ENCODE results near the gene CATSPER3. TPM values are rescaled to one million over a fixed set of nuclear protein-coding genes. Genes with fewer than 3 reads are reported as not detected.

CATSPER3 gene
- polyA plus RNA-seq, 2 of the 4 experiments (the other 2 are of a cell fraction): 0.41 to 0.74 TPM

DNA sequence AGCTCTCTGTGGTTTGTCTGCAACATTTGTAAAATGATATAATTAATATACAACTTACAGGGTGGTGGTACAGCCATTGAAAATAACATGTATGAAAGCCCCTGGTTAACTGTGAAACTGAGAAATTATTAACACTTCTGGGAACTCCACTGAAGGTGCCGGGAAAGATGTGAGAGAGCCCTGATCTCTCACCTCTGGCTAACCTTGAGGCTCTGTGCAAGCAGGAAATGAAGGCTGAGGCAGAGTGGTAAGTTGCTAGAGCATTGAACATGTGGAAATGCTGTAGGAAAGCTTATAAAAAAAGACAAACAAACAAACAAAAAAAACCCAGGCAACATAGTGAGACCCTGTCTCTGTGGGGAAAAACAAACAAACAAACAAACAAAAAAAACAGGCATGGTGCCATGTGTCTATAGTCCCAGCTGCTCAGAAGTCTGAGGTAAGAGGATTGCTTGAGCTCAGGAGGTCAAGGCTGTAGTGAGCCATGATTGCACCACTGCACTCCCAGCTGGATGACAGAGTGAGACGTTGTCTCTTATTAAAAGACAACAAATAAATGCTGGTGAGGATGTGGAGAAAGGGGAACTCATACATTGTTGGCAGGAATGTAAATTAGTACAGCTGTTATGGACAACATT, 7.5 kb downstream of the CATSPER3 start:
- CTCF ChIA-PET: no interaction called here
- H3K4me2 ChIP-seq: no peak overlapping the region

GRCh38 chr5:134975843-134976242, 8.1 kb downstream of the CATSPER3 start:
- TF ChIP-seq BHLHE40 (IDR thresholded peaks at IDR 0.05; ENCODE audit: low read depth, low read length) (no peak), HMGXB4 (CRISPR knock-in tag; IDR thresholded peaks at IDR 0.05; ENCODE audit: borderline replicate concordance) (no peak), MAZ (IDR thresholded peaks at IDR 0.05; ENCODE audit: borderline replicate concordance, low read depth, low read length) (no peak), HOXB13 (CRISPR knock-in tag; IDR thresholded peaks at IDR 0.05; ENCODE audit: low read depth) (no peak), CHD2 (IDR thresholded peaks at IDR 0.05; ENCODE audit: low read length, partially characterized antibody) (no peak), ZC3H11A (IDR thresholded peaks at IDR 0.05) (no peak), HDAC2 (IDR thresholded peaks at IDR 0.05) (no peak), EP300 (IDR thresholded peaks at IDR 0.05) (no peak), EHF (CRISPR knock-in tag; IDR thresholded peaks at IDR 0.05) (no peak), HES2 (IDR thresholded peaks at IDR 0.05) (no peak), JUNB (IDR thresholded peaks at IDR 0.05) (no peak), ZFP36 (IDR thresholded peaks at IDR 0.05; ENCODE audit: borderline replicate concordance, partially characterized antibody) (no peak), HEYL (CRISPR knock-in tag; IDR thresholded peaks at IDR 0.05) (no peak), FOXS1 (CRISPR knock-in tag; IDR thresholded peaks at IDR 0.05) (no peak), ESRRA (IDR thresholded peaks at IDR 0.05; ENCODE audit: borderline replicate concordance, low read length) (no peak), PHF8 (IDR thresholded peaks at IDR 0.05; ENCODE audit: borderline replicate concordance, low read depth) (no peak), TP53 (CRISPR knock-in tag; IDR thresholded peaks at IDR 0.05) (no peak), MAFK (IDR thresholded peaks at IDR 0.05; ENCODE audit: partially characterized antibody) (no peak), EHMT2 (IDR thresholded peaks at IDR 0.05; ENCODE audit: low read depth) (no peak)
- TF ChIP-seq, protein P1, sequence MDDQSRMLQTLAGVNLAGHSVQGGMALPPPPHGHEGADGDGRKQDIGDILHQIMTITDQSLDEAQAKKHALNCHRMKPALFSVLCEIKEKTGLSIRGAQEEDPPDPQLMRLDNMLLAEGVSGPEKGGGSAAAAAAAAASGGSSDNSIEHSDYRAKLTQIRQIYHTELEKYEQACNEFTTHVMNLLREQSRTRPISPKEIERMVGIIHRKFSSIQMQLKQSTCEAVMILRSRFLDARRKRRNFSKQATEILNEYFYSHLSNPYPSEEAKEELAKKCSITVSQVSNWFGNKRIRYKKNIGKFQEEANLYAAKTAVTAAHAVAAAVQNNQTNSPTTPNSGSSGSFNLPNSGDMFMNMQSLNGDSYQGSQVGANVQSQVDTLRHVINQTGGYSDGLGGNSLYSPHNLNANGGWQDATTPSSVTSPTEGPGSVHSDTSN (IDR thresholded peaks at IDR 0.05): no peak
- ATAC-seq: no peak
- H3K4me2 ChIP-seq: no peak overlapping the region
- no peak overlapping the region for H3K4me3 ChIP-seq
- H3K27ac ChIP-seq: no peak overlapping the region
- no peaks in the 10 kb centered on the region for H3K4me1 ChIP-seq
- CTCF ChIA-PET: no interaction called here
- peaks cover 21% of the 10 kb centered on the region for H3K9me3 ChIP-seq
- POLR2A ChIA-PET: no interaction called here
- DNase-seq (ENCODE audit: low read depth in 1 of 2, low spot score in 1 of 2): no peak
- FAIRE-seq: no peak

More for the DNA sequence above, 7.5 kb downstream of the CATSPER3 start:
- no peak for FAIRE-seq
- peaks cover 18% of the 10 kb centered on the region for H3K9me3 ChIP-seq
- DNase-seq (ENCODE audit: low read depth in 1 of 2, low spot score in 1 of 2): peak in 1 of 2 experiments; percentile 15
- TF ChIP-seq SMC3 (IDR thresholded peaks at IDR 0.05) (no peak), NPAS2 (CRISPR knock-in tag; IDR thresholded peaks at IDR 0.05; ENCODE audit: borderline replicate concordance) (no peak)
- WGBS (ENCODE audit: missing lambda C conversion rate): 68% methylated on average over 2 of the region's 2 CpGs
- H3K4me3 ChIP-seq: no peak overlapping the region
- H3K27ac ChIP-seq: no peak overlapping the region
- peak in 1 of 2 experiments; percentile 40; a peak in 2 of 6 replicates for ATAC-seq
- POLR2A ChIA-PET: no interaction called here
- H3K4me1 ChIP-seq: no peaks in the 10 kb centered on the region

- ChIA-PET CTCF (interaction anchor here (0.9 kb wide), 1 partner anchor 214 kb away, joined by 3 read pairs; no protein-coding TSS in a partner anchor), POLR2A (no interaction called here)
- Histone ChIP-seq H3K4me2 (no peak overlapping the region), H3K4me3 (no peak overlapping the region), H3K4me1 (no peaks in the 10 kb centered on the region), H3K27ac (no peak overlapping the region), H3K9me3 (peaks cover 31% of the 10 kb centered on the region)
- FAIRE-seq (no peak), ATAC-seq (no peak), DNase-seq (ENCODE audit: low read depth in 1 of 2, low spot score in 1 of 2) (no peak)
- TF ChIP-seq RARB (CRISPR knock-in tag; IDR thresholded peaks at IDR 0.05): no peak
- no peak for TF ChIP-seq SMC3 (IDR thresholded peaks at IDR 0.05)
- peak; percentile 34 for TF ChIP-seq ZFP36 (IDR thresholded peaks at IDR 0.05; ENCODE audit: borderline replicate concordance, partially characterized antibody)
- no peak for TF ChIP-seq HOXB13 (CRISPR knock-in tag; IDR thresholded peaks at IDR 0.05; ENCODE audit: low read depth)
- TF ChIP-seq EP300 (IDR thresholded peaks at IDR 0.05): no peak
- TF ChIP-seq RAD21 (conservative IDR thresholded peaks at IDR 0.05 in 1 of 2, IDR thresholded peaks at IDR 0.05 in 1 of 2): no peak
- no peak for TF ChIP-seq RNF2 (IDR thresholded peaks at IDR 0.05; ENCODE audit: borderline replicate concordance, low read depth)
- 94% methylated on average over 1 of the region's 1 CpG for WGBS (ENCODE audit: missing lambda C conversion rate)
These were observed 9.1 kb downstream of the CATSPER3 start for GRCh38 chr5:134976841-134977240.
